Measurements from ENCODE around the gene TRPM3.
A peak's percentile ranks its signal among the peaks of the same experiment; 100 is the strongest.

Gene TRPM3

DNA sequence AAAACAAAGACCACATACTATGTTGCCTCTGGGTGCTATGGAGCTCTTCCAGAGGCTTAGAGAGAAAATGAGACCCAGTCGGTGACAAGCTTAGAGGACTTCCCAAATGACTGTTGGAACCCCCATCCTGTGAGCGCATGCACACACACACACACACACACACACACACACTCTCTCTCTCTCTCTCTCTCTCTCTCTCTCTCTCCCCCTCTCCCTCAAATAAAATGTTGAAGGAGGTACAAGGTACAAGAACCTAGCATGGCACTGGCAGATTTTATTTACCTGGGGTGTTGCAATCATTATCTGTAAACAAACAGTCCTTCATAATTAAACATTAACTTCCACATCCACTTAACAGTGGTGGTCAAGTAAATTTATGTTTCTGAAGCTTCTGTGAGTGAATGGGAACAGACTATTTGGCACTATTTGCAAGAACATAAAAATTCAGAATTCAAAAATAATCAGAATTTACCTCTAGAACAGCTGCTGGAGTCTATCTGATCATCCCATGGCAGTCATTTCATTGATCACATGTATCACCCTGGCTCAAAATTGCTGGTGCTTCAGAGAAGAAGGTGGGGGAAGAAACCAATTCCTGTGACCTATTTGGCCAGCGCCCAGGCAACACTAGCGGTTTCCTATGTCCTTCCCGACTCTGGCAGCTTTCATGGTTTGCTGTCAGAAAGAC is 24.9 kb downstream of the TRPM3 start:
- DNase-seq = peak in 1 of 3 donors; percentile 5

DNA sequence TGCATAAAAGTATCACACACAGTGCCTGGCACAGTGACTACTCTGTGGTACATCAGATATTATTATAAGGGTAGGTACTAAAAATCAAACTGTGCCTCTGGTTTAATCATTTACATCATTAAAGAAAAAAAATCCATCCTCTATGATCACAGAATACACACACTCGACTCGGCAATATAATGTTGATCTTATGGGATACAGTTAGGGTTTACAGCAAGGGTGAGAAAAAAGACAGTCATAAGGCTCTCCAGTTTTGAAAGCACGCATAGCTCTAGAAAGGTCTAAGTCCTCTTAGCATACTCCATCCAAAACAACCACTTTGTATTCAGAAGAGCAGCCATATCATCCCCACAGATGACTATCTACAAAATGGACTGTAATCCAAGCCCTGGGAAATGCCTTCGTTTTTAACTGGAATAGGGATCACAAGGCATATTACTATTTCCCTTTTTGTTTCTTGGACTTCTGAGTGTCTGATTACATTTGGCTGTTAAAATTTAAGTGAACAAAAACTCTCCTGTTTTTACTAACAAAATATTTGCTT is 26.6 kb downstream of the TRPM3 start:
- no peak for DNase-seq

DNA sequence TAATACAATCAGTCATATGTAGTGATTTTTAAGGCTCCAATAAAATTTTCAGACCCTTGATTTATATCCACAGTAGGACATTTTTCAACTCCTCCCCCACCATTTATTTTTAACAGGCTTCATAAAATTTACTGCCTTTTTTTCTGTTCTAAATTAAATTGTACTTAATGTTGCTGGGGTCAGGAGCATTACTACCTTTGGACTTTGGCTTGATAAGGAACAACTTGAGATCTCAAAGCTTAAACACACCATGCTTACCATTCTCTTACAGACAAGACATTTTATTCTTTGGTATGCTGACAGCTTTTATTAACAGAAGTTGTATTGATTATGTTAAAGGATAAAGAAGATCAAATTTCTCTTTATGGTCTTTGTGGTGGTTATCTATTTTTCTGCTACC is 30.5 kb downstream of the TRPM3 start:
- no peak for DNase-seq

DNA sequence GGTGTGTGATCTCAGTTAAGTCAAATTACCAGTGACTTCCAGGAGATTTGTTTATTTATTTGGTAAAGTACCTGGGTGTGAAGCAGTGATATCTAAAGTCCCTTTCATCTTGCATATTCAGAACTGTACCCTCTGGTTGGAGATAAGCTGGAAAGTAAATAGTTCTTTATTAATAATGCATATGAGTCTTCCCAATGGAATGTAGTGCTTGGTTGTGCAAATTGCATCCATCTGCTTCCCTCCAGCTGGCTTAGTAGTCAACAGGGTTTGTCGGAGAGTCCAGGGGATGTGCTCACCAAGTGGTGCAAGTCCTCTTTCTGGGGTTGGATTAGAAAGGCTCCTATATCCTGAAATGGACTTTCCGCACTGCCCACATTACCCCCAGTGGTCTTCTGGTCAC is 42.0 kb downstream of the TRPM3 start:
- DNase-seq = no peak

DNA sequence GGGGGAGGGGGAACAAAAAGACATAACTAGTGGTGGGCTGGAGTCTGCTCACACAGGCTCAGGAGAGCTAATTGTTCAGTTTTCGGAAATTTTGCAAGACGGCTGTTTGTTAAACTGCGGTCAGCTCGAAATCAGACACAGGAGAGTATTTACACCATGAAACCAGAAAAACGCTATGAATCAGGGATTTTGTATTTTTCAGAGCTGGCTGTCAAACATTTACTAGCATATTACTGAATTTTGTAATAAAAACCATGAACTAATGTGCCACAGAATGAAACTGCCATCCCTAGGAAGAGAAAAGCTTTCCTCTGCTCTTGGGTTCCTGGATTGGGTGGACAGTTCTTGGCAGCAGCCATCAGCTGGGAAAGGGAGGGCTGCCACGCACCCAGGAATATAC is 45.3 kb downstream of the TRPM3 start:
- DNase-seq = no peak

DNA sequence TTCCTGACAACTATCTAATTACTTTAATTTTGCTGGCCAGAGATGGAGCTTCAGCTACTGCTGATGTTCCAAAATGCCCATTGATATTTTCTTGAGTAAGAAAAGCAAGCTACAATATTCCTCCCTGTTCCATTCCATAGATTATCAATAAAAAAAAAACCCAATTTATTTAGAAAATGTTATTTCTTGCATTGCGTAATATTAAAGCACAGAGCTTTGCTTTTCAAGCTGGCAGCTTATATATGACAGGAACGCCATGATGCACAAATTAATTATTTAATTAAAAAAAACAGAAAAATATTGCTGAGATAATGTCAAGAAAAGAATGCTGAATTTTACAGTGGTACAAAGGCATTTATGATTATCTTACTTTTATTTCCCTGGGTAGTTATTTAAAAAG is 47.9 kb downstream of the TRPM3 start:
- DNase-seq = no peak

DNA sequence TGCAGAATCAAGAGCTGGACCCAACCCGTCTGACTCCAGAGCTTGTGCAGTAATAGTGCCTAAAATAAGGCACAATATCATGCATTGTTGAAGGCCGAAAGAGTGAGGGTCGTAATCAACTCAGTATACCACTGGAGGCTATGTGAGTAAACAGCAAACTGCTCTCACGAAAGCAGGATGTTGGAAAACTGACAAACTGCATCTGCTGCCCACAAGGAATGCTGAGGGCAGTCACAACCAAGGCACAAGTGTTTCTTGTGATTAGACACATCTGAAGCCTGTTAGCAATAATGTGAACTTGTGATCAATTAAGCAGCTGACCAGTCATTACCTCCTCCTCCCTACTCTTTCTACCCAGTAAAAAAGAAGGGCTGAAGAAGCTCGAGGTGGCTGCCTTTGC is 48.8 kb downstream of the TRPM3 start:
- no peak for DNase-seq

DNA sequence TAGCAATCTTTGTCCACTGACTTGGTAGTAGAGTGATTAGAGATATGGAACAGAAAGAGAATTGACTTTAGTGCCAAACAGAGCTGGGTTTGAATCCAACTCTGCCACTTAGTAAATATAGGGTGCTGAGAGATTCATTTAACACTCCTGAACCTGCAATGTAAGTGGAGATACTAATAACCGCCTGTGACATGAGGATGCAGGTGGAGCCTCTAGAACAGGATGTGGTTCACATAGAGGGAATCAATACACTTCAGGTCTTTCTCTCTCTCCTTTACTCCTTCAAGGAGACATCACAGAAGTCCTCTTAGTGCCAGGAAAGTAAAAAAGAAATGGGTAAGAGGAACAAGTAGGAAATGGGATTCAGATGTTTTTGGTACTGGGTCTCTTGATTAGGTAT is 49.8 kb downstream of the TRPM3 start:
- no peak for DNase-seq

DNA sequence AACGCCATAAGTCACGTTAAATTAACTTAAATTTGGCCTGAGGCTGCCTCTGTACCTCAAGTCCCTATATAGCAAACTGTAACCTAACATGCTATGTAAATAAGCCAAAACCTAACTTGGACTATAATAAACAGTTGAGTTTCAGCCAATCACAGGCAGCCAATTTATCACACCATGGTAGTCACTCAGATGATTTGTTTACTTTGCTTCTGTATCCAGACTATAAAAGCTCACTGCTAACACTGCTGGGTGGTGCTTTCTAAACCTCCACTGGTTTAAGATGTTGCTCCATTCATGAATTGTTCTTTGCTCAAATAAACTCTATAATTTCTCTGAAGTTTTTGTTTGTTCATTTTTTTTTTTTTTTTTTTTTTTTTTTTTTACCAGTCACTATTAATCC is 62.8 kb downstream of the TRPM3 start:
- DNase-seq = no peak

DNA sequence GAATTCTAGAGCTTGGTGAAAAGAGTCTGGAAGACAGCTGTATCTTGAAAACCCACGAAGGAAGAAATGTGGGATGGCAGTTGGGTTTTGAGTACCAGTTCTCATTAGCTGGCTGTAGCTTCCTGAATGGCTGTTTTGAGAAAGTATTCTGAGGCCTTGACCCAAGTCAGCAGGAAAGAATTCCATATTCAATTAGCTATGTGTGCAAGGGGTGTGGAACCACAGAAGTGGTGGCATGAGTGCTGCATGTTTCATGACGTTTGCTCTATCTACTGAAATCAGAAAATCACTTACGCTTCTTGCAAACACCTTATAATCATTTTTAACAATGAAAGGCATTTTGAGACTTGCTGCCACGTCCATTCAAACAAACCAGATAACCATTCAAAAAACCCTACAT is 69.1 kb downstream of the TRPM3 start:
- no peak for DNase-seq

DNA sequence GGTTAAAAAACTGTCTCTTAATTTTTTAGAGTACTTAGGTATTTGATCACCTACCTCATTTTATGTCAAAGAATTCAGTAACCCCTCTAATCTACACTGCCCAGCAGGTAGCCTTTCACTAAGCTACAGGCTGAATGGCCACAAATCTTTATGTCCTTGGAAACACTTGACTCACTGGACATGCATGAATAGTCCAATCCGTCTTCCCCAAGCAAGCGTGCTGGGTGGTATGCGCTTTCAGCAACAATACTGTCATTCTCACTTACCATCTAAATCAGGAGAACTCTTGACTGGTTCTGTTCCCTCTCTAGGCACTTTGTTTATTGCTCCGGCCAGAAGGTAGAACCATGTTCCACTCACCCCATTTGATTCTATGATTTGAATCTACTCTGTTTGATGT is 73.1 kb downstream of the TRPM3 start:
- no peak for DNase-seq

DNA sequence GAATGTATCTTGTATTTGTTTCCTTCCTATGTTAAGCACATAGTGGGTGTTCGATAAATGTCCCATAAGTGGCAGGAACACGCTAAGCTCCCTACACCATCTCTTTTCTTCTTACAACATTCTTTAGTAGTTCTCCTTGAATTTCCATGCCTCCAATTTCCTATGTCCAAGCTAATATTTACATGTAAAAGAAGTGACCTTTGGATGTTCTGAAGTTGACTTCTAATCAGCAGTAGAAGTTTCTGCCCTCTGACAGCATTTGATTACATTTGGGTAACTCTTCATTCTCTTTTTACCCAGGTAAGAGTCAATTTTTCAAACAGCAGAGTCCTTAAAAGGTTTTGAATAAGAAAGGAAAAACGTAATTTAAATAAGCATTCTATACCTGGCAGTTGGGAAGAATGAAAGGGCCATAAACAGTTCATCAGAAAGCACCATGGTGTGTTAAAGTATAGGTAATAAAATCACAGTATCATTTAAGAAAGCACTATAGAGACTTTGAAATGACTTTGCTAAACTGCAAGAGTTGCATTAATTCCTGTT is 78.9 kb downstream of the TRPM3 start:
- no peak for DNase-seq

DNA sequence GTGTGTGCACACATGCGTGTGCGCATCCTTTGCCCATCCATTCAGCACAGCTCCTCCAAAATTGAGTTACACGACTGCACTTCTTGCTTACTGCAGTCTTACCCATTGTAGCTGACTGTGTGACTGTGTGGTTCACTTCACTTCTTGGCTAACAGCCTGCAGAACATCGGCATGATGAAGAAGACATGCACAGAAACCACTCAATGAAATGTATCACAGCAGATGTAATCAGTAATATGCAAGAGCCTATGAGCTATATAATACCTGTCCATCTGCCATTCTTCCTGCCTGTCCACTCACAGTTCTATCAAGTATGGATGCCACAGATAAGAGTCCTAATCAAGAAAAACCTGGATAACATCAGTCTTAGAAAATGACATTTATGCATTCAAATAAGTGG is 83.9 kb downstream of the TRPM3 start:
- no peak for DNase-seq

DNA sequence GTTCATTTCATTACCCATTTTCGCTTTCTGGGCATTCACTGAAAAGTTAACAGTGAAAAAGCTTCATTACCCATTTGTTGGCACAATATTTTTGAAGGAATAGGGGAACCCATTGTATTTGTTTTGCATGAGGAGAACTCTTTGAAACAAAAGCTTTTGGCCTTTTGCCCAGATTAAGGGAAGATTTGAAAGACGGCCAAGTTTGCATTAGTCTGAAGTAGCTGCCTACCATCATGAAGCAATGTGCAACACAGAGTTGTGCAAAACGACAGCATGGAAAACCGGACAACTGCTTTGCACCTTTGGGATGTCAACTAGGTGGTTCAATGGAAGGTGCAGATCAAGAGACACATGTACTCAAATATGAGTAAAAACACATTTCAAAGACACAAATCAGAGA is 84.9 kb downstream of the TRPM3 start:
- DNase-seq = no peak

DNA sequence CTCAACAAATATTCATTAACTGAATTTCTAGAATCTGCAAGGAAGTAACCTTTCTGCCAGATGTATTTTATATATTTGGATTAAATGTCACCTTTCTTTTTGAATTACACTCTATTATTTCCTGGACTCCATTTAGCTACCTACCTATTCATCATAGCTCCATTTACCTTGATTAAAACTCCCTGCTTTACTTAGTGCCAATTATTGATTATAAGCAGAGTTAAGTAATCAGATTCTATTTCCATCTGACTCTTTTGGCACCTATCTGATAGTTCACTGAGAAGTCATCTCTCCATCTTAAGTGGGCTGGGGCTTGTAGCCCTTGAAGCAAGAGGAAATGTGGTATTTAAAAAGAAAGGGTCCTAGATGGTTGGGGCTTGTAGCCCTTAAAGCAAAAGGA is 88.6 kb downstream of the TRPM3 start:
- DNase-seq = no peak

DNA sequence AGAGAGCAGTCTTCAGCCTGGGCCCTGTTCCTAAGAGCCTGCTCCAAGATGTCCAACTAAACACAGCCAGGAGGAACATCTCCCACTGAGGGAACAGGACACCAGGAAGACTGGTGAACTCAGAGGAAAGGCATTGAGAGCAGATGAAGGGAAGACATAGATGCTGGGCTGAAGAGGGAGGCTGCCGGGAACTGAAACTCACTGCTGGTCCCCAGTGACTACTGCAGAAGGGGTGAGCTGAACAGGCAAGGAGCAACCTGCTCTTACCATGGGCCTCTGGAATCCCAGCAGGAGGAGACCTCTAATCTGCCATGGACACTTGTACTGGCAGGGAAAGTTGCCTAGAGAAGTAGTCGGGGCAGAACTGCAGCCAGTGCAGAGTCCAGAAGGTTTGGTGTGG is 95.7 kb downstream of the TRPM3 start:
- DNase-seq = no peak

DNA sequence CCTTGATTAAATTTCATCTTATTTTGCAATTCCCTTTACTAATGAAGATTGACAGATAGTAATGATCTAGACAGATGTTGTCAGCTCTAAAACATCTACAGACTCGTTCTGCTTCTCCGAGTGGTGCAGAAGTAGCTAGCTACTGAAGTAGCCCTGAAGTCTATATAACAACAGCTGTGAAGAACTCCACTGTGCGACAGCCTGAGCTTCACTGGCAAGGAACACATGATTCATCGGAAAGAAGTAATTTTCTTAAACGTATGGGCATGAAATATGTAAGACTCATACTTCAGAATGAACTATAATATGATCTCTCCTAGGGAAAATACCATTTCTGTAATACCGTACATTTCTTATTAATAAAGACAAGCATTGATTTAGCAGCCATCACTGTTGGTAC is 96.2 kb downstream of the TRPM3 start:
- DNase-seq = no peak

DNA sequence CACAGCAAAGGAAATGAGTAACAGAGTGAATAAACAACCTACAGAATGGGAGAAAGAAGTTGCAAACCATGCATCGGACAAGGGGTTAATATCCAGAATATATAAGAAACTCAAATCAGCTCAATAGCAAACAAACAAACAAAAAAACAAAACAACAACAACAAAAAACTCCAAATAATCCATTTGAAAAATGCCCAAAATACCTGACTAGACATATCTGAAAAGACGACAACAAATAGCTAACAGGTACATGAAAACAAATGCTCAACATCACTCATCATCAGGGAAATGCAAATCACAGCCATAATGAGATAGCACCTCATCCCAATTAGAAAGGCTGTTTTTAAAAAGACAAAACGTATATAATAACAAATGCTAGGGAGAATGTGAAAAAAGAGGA is 111.2 kb downstream of the TRPM3 start:
- DNase-seq = no peak

DNA sequence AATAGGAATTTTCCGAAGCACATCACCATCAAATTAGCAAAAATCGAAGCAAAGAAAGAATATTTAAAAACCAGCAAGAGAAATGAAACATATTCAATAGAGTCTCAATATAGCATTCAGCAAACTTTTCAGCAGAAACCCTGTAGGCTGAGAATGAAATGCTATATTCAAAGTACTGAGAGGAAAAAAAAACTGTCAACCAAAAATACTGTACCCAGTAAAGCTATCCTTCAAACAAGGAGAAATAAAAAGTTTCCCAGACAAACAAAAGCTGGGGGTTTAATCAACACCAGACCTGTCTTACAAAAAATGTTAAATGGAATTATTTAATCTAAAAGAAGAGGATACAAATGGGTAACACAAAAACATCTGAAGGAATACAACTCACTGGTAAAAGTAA is 116.0 kb downstream of the TRPM3 start:
- no peak for DNase-seq

DNA sequence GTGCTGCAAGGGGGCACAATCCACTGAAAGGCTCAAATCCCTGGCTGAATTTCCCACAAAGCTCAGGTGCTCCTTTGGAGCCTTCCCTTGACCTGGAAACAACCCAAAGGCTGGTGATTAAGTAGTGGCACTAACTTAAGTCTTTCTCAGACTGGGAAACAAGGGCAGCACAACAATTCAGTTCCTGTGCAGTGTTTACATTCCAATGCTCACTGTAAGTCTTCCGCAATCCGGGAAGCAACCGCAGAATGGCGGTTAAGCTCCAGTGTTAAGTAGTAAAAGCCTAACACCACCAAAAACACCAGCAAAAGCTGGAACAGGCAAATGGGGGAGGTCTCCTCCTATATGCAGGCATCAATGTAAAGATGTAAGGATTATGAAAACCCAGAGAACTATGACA is 117.2 kb downstream of the TRPM3 start:
- DNase-seq = no peak

DNA sequence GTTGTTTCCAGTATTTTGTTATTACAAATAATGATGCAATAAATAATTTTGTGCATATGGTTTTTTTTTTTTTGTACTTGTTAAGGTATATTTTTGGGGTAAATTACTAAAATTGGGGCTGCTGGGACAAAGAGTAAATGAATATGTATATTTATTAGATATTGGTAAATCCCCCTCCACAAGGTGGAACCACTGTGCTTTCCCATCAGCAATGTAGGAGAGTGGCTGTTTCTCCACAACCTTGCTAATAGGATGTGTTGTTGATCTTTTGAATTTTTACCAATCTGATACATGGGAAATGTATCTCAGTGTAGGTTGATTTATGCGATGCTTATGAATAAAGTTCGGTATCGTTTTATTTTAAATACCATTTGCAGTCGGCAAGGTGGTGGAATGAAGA is 118.1 kb downstream of the TRPM3 start:
- no peak for DNase-seq

DNA sequence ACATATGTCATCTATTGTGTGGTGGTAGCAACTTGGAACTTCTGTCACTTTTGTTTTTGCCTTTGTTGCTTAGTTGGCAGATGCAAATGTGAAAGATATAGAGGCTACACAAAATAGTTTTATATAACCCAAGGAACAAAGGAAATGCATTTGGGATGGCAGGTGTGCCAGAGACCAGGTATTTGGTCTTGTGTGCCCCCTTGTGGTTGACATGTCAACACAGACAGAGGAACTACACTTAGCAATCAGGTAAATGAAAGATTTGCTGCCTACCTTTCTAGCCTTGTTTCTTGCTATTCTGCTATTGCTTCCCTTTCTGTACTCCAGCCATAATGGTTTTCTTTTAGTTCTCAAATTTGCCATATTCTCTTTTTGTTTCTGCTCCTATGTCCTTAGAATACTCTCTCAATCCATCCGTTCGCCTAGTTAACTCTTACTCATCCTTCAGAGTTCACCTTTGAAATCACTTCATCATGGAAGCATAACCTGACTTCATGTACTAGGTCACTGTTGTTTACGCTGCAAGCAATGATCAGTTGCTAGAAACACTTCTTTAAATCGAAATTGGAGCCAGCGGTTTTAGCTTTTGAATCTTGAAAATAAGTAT is 119.5 kb downstream of the TRPM3 start:
- DNase-seq = peak in 1 of 3 donors; percentile 6

DNA sequence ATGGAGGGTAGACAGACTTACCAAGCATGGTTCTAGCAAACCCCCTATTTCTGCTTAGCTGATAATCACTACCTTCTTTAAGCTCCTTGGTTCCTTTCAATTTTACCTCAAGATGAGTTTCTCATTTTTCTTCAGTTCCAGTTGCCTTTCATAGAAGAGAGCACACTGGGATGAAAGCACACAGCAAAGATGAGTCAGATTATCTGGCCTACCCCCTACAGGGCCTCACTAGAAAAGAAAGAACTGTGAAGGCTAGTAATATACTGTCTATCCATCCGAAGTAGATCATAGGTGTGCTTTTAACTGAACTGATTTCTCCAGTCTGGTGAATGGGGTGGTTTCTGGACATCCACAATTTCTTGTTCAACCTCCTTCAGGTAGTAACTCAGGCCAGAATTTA is 122.5 kb downstream of the TRPM3 start:
- DNase-seq = no peak

DNA sequence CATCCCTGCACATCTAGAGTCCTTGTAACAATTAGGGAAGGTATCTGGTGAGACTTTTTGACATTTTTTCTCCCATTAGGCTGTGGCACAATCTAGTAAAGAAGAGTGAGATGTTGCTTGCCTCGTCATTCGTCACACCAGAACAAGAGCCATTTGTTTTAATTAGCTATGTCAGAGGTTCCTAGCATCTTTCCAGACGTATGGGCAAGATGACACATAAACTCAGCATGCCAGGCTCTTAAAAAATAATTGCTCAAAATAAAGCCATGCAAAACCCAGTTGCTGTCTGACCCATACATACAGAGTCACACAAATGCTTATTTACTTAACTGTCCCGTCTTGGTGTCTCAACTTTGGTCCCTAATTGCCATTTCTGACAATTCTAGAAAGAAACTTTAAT is 125.9 kb downstream of the TRPM3 start:
- no peak for DNase-seq

DNA sequence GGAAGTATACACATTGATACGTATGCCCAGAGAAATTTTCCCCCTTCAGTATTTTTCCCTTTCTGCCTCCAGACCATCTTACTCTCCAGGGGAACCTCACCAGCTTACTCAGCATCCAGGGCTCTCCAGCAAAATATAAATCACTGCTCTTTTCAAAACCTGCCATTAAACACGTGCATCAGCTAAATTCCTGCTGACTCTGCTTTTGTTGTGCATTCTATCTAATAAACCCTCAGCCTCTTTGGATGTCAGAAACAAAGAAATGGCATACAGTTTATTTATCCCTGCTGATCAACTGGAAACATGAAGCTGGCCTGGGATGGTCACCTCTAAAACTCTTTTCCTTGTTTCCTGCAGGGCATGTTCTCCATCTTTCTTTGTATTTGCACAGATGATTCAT is 126.8 kb downstream of the TRPM3 start:
- DNase-seq = no peak
